Measurements from ENCODE around the gene HDGF.

HDGF gene

DNA sequence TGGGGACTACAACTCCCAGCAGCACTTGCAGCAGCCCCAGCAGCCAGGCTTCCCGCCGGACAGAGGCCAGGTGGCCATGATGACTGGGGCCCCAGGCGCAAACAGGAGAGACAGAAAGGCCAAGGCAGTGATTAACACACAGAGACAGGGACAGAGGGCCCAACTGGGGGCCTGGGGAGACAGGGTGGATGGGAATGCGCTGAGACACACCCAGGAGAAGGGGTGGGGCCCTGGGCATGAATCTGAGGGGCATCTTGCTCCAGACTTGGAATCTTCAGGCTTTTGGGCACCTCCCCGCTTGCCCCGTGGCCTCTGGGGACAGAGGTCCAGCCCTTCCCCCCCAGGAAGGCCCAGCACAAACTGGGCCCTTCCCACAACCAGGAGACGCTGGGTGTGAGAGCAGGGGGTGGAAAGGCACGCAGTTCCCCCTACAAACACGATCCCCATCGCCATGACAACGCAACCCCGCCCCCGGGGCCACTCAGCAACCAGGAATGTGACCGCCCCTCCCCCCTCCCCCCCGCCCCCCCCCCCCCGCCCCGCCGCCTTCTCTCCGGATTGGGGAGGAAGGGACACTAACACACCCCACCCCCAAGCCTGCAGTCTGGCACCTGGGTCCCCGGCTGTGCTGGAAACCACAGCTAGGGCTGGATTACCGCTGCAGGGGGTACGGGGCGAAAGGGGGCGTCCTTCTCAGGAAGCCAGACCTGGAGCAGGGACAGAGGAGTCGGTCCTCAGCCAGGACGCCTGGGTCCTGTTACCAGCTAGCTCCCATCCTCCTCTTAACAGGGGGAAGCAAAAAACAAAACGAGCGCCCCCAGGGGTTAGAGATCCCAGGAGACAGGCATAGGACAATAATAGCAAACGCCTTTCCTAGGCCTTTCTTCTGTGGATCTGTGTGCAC, 4.5 kb downstream of the HDGF start:
- DNase-seq (ENCODE audit: low spot score) = peak; percentile 81

DNA sequence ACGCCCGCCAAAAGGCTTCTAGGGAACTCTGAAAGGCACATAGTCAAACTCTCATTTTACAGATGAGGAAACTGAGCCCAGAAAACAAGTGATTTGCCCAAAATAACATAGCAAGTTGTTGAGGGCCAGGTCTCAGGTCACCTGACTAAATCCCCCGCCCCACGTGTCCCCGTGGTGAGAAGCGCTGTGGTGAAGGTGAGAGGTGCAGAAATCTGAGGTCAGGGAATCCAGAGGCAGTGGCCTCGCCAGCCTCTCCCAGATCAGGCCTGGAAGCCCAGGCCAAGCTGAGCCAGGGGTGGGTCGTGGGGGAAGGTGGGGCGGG, 5.1 kb downstream of the HDGF start:
- no peak for DNase-seq (ENCODE audit: low spot score)

DNA sequence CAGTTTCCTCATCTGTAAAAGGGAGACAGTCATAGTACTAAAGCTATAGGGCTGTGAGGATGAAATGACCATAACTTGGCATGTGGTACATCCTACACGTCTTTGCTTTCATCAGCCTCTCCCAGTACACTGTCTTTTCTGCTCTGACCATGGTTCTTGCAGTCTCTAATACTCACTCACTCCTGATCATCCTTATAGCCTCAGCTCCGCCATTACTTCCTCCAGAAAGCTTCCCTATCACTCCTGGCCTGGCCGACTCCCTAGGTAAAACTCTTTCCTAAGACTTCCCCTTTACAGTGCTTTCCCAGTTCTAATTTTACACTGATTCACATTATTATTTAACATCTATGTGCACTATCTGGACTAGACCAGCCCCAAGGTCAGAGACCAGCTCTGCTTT, 5.6 kb downstream of the HDGF start:
- DNase-seq (ENCODE audit: low spot score) = no peak

DNA sequence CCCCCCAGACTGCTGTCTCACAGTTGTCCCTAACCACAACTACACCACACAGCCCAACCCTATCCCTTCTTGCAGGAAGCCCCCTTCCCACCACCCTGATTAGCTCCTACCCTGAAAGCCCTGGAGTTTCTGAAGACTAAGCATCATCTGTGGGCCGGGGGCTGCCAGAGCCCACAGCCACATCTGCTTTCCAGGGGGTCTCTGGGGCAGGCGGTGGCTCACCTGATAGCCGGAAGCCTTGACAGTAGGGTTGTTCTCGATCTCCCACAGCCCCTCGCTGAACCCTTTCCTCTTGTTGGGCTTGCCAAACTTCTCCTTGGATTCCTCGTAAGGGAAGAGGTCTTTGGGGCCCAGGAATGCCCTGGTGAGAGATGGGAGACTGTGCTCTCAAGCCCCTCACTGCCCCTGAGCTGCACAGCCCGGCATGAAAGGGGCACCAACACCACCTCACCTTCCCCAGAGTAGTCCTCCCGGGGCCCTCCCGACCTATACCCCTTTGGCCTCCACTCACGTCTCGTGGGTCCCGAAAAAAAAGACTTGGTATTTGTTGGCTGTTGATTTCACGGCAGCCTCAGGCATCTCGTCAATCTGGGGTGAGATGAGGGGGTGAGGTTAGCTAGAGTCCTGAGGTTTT, 6.6 kb downstream of the HDGF start:
- DNase-seq (ENCODE audit: low spot score) = no peak

- no peak for DNase-seq (ENCODE audit: low spot score)
Measured at GRCh38 chr1:156744344-156744743, 7.1 kb downstream of the HDGF start.

- no peak for DNase-seq (ENCODE audit: low spot score)
Measured at GRCh38 chr1:156743367-156744302, 7.8 kb downstream of the HDGF start.

- DNase-seq (ENCODE audit: low spot score) = no peak
Measured at GRCh38 chr1:156742801-156743200, 8.7 kb downstream of the HDGF start.

DNA sequence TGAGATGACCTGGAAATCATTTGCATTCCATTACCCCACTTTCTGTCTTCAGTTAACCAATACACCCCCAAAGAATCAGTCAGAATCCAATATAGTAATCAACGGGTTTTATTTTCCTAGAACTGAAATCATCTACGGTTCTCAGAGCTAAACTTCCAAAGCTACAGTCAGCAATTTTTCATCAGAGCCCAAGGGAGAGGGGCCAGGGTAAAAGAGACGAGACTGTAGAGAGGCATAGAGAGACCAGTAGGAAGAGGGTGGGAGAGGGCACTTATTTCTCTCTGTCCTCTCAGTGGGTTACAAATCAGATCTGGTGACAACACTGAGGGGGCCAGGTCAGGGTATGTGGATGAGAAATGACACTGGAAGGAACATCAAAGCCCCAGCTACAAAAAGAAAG, 9.5 kb downstream of the HDGF start:
- DNase-seq (ENCODE audit: low spot score) = no peak

DNA sequence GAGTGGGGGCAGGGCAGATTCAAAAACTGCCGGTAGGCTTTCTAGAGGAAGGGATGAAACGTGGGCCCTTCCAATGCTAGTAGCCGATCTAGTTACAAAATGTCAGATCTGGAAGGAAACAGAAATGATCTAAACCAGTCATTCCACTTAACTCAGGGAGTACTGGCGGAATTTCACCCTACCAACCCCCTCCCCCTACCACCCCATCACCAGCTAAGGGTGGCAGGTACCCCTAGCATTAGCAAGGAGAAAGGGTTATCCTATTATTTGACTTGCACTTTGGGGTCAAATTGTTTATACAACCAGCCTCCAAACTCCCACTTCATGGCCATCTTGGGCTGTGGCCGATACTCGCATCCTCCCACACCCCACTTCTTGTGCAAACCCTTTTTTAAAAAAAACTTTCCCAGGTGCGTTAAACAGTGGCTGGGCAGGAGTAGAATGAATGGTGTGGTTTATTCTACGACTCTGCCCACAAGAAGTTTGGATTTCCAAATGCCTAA, 9.9 kb downstream of the HDGF start:
- DNase-seq (ENCODE audit: low spot score) = no peak

DNA sequence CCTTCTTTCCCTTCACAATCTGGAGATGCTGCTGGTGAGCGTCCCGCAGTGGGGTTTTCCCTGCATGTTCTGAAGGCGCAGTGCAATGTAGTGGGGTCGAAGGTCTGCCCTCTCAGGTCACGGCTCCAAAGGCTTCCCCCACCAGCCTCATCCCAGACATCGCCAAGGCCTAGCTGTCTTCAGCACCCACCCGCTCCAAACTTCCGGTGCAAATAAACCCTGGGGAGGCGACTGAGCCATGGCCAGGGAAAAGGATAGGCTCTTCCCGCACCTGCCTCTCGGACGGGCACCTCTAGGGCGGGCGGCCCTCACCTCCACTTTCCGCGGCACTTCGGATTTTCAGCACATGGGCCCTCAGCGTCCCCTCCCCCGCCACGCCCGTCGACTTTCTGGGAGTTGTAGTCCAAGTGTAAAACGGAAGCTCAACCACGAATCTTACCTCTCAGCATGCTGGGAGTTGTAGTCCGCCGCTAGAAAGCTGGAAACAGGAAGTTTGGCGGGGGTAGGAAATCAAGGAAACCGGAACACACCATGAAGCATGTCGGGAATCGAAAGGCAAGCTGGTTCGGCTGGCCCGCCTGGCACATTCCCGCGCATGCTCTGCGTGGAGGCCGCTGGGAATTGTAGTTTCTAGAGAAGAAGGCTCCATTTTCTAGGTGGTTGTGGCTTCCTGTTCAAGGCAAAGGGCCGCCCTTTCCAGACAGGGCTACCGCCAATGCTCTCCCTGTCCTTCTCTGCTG, 10.6 kb downstream of the HDGF start, which contains the start of gene MRPL24:
TSS of gene MRPL24 (minus strand) at position 348 of the 740 bp plus-strand sequence. CDS start 2,384 bp downstream, outside the sequence.
- peak; percentile 100 for DNase-seq (ENCODE audit: low spot score)

DNA sequence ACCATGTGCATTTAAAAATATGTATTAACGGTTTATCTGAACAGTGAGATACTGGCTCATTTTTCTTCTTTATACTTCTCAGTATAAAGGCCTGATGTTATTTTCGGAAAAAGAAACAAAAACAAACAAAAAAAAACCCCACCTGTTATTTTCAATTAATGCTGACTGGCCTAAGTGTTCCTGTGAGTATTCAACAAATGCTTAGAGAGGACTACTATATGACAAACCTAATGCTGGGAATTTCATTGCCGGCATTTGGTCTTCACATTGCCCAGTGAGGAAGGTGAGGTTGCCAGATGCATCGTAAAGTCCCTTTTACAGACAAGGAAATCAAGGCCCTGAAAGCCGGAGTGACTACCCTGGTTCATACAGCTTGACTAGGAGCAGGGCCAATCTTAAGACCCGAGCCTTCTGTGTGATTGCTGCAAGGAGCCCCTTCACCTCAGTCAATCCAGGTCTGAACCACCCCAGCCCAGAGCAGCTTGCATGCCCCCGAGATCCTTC, 11.2 kb downstream of the HDGF start:
- DNase-seq (ENCODE audit: low spot score) = peak; percentile 33

- DNase-seq (ENCODE audit: low spot score) = no peak
Measured at GRCh38 chr1:156738916-156739315, 12.6 kb downstream of the HDGF start.

DNA sequence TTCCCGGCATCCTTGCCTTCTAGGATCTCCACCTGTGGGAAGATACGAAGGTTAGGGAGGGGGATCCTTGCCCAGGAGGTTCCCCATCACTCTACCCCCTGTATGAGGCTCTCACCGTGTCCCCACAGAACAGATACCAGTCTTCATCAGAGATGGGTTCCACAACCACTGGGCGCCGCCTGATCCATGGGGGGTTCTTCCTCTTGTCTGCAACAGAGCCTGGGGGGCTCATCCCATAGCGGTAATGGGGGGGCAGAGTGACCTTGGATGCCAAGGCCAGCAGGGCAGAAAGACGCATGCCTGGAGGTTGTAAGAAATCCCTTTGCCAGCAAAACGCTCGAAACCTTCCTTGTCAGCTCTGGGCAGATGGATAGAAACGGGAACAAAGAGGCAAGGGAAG, 13.1 kb downstream of the HDGF start:
- no peak for DNase-seq (ENCODE audit: low spot score)

GRCh38 chr1:156733989-156734584, 17.4 kb downstream of the HDGF start:
- DNase-seq (ENCODE audit: low spot score) = no peak

DNA sequence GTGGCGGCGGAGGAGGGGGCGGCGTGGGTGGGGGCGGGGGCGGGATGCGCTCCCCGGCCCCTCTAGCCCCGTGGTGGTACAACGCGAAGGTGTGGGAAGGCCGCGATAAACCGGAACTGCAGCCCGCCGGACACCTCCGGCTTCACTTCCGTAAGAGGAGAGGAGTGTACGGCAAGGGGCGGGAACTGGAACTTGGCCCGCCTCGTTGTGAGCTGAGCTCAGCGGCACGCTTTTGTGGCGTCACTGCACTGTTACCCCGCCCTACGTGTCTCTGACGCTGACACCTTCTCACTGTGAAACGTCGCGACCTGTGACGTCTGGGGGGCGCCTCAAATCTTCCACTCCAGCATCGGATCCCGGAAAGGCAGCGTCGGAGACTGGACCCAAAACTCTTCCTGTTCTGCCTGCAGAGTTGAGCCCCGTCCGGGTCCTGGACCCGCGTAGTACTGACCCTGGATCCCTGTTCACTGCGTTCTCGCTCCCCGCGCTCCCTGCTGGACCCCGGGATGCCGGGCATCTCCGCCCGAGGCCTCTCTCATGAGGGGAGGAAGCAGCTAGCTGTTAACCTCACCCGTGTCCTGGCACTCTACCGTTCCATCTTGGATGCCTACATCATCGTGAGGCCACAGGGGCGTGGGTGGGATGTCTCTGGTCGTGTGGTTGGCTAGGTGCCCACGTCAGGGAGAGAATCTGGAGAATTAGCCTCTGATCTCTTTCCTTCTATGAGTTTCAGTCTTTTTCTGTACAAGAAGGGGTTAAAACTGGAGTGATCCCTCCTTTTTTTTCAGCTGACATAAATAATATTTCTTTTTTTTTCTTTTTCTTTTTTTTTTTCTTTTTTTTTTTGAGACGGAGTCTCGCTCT, 22.6 kb downstream of the HDGF start, which contains the start of gene ISG20L2:
TSS of gene ISG20L2 (minus strand) at position 168 of the 864 bp plus-strand sequence. CDS start 1,114 bp downstream, outside the sequence.
- peak; percentile 91 for DNase-seq (ENCODE audit: low spot score)

DNA sequence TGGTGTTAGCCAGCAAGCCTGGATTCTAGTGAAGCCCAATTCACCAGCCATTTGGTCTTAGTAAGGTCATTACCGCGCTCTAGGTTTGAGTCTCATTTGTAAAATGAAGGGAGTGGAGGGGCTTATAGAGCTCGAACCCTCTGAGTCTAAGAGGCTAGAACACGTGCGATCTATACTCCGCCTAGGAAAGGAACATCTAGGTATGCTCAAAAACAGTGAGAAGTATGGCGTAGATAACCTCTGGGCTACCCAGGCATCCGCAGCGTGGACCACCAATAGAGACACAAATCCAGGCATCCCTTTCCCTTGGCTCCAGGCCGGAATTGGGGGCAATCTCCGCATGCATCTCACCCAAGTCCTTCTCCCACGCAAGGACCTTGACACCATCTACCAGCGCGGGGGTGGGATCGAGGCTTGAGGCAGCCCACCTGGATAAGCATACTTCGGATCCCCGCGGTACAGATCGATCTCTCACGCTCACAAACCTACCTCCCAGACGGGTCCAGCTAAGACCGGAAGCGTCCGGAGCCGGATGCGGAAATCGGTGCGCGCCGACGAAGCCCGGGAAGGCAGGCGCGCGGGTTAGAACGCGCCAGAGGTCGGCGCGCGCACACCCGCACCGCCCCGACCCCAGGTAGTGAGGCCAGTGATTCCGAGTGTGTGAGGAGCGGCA, 23.4 kb downstream of the HDGF start, which contains the start of gene METTL25B:
TSS of gene METTL25B (plus strand) at position 544 of the 673 bp plus-strand sequence. CDS start 636 bp downstream, outside the sequence.
- DNase-seq (ENCODE audit: low spot score) = peak; percentile 70

- DNase-seq (ENCODE audit: low spot score) = no peak
Measured at GRCh38 chr1:156727492-156727891, 24.0 kb downstream of the HDGF start.

- DNase-seq (ENCODE audit: low spot score) = no peak
Measured at GRCh38 chr1:156726549-156727226, 24.8 kb downstream of the HDGF start.
